Natural killer cell (primary cell): ENCODE results near the gene KRT2. TPM values are rescaled to one million over a fixed set of nuclear protein-coding genes. Genes with fewer than 3 reads are reported as not detected.
A peak's percentile ranks its signal among the peaks of the same experiment; 100 is the strongest.

Source experiments
- ATAC-seq, 3 donors: fragments of 150-1000 bp in 2 of 3; fragments of 200-7000 bp in 1 of 3; cut with Tn5 transposase; 1 replicate in 1 of 3; 2 replicates in 2 of 3; pipeline ENCODE4 v1.10.0; 2021; ENCODE audit warnings: mild to moderate bottlenecking in 2 of 3, moderate library complexity in 2 of 3
- DNase-seq, 2 donors: peaks; one replicate each; pipeline versions ENCODE4 v3.0.0 to v3.0.0-alpha.2; 2013 to 2021; ENCODE audit warnings: mixed read lengths in 1 of 2
- H3K27ac ChIP-seq: one replicate; pipeline ENCODE4 v1.5.1; 2013; ENCODE audit warnings: mild to moderate bottlenecking, low read length
- H3K27me3 ChIP-seq: one replicate; pipeline ENCODE4 v1.6.1; 2013; ENCODE audit warnings: low read length; ENCODE audit not compliant: control insufficient read depth, insufficient read depth
- H3K36me3 ChIP-seq: one replicate; pipeline ENCODE4 v1.6.1; 2013; ENCODE audit warnings: low read length; ENCODE audit not compliant: control insufficient read depth, insufficient read depth
- H3K4me1 ChIP-seq: one replicate; pipeline ENCODE4 v1.6.1; 2013; ENCODE audit warnings: low read length; ENCODE audit not compliant: control insufficient read depth, insufficient read depth
- H3K4me3 ChIP-seq: one replicate; pipeline ENCODE4 v1.5.1; 2013; ENCODE audit warnings: low read length
- H3K9me3 ChIP-seq: one replicate; pipeline ENCODE4 v1.6.1; 2013; ENCODE audit warnings: low read length; ENCODE audit not compliant: control insufficient read depth, insufficient read depth
- H3K27ac Mint-ChIP-seq, 2 donors: one replicate each; pipeline ENCODE4 v1.8.0; 2022; ENCODE audit warnings: mild to moderate bottlenecking in 2 of 2, mixed read lengths in 2 of 2, moderate library complexity in 1 of 2
- H3K27me3 Mint-ChIP-seq, 2 donors: one replicate each; pipeline ENCODE4 v1.8.0; 2022; ENCODE audit warnings: low read depth in 2 of 2, mixed read lengths in 2 of 2
- H3K36me3 Mint-ChIP-seq: one replicate; pipeline ENCODE4 v1.8.0; 2022; ENCODE audit warnings: mixed read lengths
- H3K4me1 Mint-ChIP-seq, 2 donors: one replicate each; pipeline ENCODE4 v1.8.0; 2022; ENCODE audit warnings: mixed read lengths in 2 of 2
- H3K4me3 Mint-ChIP-seq: one replicate; pipeline ENCODE4 v1.8.0; 2022; ENCODE audit warnings: mild to moderate bottlenecking, moderate library complexity, mixed read lengths
- H3K9me3 Mint-ChIP-seq, 2 donors: one replicate each; pipeline ENCODE4 v1.8.0; 2022; ENCODE audit warnings: mixed read lengths in 2 of 2
- WGBS: methylation state at CpG from one replicate; pipeline ENCODE4 v1.1.7; 2013; ENCODE audit warnings: missing lambda C conversion rate; ENCODE audit not compliant: insufficient coverage; 5-methylcytosine and 5-hydroxymethylcytosine counted together
- intact Hi-C: fragments of 100-400 bp; cut with micrococcal nuclease; formaldehyde crosslinking; loops from one replicate; pipeline ENCODE4 v1.14.2; 2022
- total RNA-seq, 4 donors: library from RNA; stranded (reverse); fragments of 120-200 nt in 1 of 4; gene quantifications; one replicate each; pipeline versions ENCODE4 v1.2.3 to v1.2.4, GENCODE V29; 2013 to 2022
- TF ChIP-seq, protein P1 (sequence below): fragments of 200-600 bp; IDR thresholded peaks from one replicate; pipeline ENCODE4 v1.8.0; 2022; ENCODE audit warnings: antibody characterized with exemption

KRT2 gene
- total RNA-seq, 3 donors from 2014 or later (not counting 1 experiment from before 2014, with no cell fraction given): 0.63 to 1.4 (median 0.66) TPM

DNA sequence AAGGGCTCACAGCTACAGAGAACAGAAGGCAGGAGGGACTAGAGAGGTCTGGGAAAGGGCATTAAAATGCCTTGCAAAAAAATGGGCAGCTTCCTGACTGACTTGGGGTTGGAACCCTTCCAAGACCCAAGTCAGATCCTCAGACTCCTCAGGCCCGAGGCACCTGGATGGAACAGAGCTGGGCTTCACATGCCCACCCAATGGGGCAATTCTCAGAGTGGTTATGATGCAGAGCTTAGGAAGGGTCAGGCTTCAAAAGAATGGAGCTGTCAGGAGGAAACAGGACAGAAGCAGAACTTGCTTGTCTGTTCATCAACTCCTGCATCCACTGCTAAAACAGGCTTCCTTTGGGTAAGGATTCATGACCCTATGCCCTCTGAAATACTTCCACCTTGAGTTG lies 37.9 kb upstream of the KRT2 start:
- no peak for ATAC-seq
- H3K9me3 ChIP-seq: no peaks in the 10 kb centered on the region
- Mint-ChIP-seq H3K9me3 (no peaks in the 10 kb centered on the region), H3K4me1 (peaks cover 43 to 55% of the 10 kb centered on the region in 2 donors), H3K4me3 (peak overlapping the region; percentile 90), H3K36me3 (no peaks in the 10 kb centered on the region), H3K27me3 (peaks cover 0 to 22% of the 10 kb centered on the region in 2 donors), H3K27ac (no peak overlapping the region)
- H3K27ac ChIP-seq: no peak overlapping the region
- intact Hi-C loops: no loop called here
- TF ChIP-seq, protein P1, sequence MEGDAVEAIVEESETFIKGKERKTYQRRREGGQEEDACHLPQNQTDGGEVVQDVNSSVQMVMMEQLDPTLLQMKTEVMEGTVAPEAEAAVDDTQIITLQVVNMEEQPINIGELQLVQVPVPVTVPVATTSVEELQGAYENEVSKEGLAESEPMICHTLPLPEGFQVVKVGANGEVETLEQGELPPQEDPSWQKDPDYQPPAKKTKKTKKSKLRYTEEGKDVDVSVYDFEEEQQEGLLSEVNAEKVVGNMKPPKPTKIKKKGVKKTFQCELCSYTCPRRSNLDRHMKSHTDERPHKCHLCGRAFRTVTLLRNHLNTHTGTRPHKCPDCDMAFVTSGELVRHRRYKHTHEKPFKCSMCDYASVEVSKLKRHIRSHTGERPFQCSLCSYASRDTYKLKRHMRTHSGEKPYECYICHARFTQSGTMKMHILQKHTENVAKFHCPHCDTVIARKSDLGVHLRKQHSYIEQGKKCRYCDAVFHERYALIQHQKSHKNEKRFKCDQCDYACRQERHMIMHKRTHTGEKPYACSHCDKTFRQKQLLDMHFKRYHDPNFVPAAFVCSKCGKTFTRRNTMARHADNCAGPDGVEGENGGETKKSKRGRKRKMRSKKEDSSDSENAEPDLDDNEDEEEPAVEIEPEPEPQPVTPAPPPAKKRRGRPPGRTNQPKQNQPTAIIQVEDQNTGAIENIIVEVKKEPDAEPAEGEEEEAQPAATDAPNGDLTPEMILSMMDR: no peak
- no peaks in the 10 kb centered on the region for H3K36me3 ChIP-seq
- H3K4me1 ChIP-seq: peaks cover 23% of the 10 kb centered on the region
- H3K4me3 ChIP-seq: no peak overlapping the region
- 89% methylated on average over 1 of the region's 1 CpG for WGBS
- peaks cover 7% of the 10 kb centered on the region for H3K27me3 ChIP-seq
- no peak for DNase-seq

DNA sequence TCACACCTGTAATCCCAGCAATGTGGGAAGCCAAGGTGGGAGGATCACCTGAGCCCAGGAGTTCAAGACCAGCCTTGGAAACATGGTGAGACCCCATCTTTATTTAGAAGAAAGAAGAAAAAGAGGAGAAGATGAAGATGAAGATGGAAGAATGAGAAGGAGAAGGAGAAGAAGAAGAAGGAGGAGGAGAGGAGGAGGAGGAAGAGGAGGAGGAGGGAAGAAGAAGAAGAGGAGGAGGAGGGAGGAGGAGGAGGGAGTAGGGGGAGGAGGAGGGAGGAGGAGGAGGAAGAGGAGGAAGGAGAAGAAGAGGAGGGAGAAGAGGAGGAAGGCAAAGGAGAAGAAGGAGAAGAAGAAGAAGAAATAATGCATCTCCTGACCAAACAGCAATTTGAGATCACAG lies 37.2 kb upstream of the KRT2 start:
- ATAC-seq (no peak), DNase-seq (no peak)
- Histone ChIP-seq H3K4me1 (peaks cover 23% of the 10 kb centered on the region), H3K4me3 (no peak overlapping the region), H3K36me3 (no peaks in the 10 kb centered on the region), H3K9me3 (no peaks in the 10 kb centered on the region), H3K27me3 (peaks cover 7% of the 10 kb centered on the region), H3K27ac (no peak overlapping the region)
- H3K27me3 Mint-ChIP-seq: peaks cover 0 to 27% of the 10 kb centered on the region in 2 donors
- TF ChIP-seq, protein P1: no peak
- H3K27ac Mint-ChIP-seq: no peak overlapping the region
- H3K9me3 Mint-ChIP-seq: no peaks in the 10 kb centered on the region
- peaks cover 43 to 59% of the 10 kb centered on the region in 2 donors for H3K4me1 Mint-ChIP-seq
- intact Hi-C loops: no loop called here
- H3K4me3 Mint-ChIP-seq: peak overlapping the region; percentile 37
- H3K36me3 Mint-ChIP-seq: no peaks in the 10 kb centered on the region

DNA sequence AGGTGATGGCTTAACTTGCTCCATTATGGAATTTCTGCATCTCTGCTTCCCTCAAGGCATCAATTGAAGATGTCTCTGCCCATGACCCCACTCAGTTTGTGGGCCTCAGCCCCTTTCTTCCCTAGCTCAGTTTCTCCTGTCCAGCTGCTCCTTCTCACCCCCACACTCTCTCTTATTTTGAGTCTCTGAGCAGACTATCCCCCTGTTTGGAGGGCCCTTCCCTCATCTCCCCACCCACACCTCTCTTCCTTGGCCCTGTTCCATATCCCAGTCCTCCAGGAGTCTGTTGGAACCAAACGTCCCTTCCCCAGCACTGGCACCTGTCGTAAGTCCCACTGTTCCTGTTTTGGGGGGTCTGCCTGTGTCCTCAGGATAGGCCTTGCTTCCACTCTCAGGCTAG lies 36.5 kb upstream of the KRT2 start:
- intact Hi-C loops: no loop called here
- H3K4me1 ChIP-seq: peaks cover 23% of the 10 kb centered on the region
- no peak for DNase-seq
- peaks cover 7% of the 10 kb centered on the region for H3K27me3 ChIP-seq
- H3K9me3 Mint-ChIP-seq: no peaks in the 10 kb centered on the region
- H3K36me3 ChIP-seq: no peaks in the 10 kb centered on the region
- H3K27ac ChIP-seq: no peak overlapping the region
- H3K9me3 ChIP-seq: no peaks in the 10 kb centered on the region
- peak overlapping the region in 1 of 2 donors; percentile 76 for H3K27ac Mint-ChIP-seq
- TF ChIP-seq, protein P1: no peak
- H3K36me3 Mint-ChIP-seq: no peaks in the 10 kb centered on the region
- ATAC-seq: no peak
- peaks cover 42 to 67% of the 10 kb centered on the region in 2 donors for H3K4me1 Mint-ChIP-seq
- WGBS: 76% methylated on average over 2 of the region's 2 CpGs
- peak overlapping the region; percentile 37 for H3K4me3 Mint-ChIP-seq
- H3K27me3 Mint-ChIP-seq: peaks cover 0 to 33% of the 10 kb centered on the region in 2 donors
- no peak overlapping the region for H3K4me3 ChIP-seq
